HuH-7.5 (cell line): ENCODE measurements around the gene PNPLA2.

ENCODE experiments used
- DNase-seq: peaks from one replicate; pipeline ENCODE4 v3.0.0; 2011; ENCODE audit warnings: low spot score

Gene PNPLA2

DNA sequence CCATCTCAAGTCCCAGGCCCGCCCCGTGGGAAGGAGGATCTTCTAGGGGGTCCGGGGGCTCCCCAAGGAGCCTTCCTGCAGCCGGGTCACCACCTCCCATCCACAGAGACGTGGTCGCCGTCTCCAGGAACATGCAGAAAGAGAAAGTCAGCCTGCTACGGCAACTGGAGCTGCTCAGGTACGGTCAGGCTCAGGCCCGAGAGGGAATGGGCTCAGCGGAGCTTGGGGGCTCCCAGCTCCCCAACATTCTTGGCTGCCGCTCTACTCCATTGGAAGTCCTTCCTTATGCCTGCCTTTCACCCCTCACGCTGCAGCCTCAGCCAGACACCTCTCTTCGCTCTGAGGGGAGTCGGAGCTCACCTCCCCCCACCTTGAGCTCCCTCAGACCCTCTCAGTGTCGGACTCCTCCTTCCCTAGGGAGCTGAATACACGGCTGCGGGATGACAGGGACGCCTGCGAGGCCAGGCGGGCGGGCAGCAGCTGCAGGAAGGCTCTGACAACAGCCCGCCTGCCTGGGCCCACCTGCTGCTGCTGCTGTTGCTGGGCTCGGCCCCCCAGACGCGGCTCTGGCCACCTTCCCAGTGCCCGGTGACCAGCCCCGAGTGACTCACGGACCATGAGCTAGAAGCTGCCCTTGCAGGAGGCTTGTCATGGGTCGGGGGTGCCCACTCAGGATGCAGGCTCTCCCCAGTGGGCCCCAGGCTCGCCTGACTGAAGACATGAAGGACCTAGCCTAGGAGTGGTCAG lies 12.6 kb downstream of the PNPLA2 start:
- no peak for DNase-seq

GRCh38 chr11:831961-832528 lies 13.3 kb downstream of the PNPLA2 start:
- no peak for DNase-seq

DNA sequence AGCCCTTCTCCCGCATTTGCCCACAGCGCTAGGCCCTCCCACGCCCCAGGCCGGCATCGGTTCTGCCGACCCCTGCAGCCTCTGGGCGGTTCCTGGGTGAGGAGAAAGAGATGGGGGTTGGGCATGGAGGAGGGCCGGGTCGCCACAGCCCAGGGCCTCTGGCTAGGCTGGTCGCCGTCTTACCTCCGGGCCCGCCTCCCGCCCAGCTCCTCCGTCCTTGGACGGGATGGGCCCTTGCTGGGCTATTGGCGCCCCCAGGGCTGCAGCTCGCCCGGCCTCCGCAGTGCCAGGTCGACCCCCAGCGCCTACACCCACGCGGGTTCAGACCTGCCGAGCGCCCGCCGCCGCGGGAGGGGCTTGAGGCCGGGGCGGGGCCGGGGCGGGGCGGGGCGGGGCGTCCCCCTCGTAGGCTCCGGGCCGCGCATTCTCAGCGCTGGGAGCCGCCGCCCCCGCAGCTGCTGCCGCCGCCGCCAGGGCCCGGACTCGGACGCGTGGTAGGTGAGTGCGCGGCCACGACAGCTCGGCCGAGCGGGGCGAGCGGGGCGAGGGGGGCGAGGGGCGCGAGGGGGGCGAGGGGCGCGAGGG lies 13.9 kb downstream of the PNPLA2 start, which contains the start of gene CD151:
Gene CD151 (plus strand): TSS at position 424 of the 585 bp plus-strand sequence. CDS start 3,118 bp downstream, outside the sequence.
- no peak for DNase-seq

- no peak for DNase-seq
Measured at GRCh38 chr11:833114-833791, 14.5 kb downstream of the PNPLA2 start.

DNA sequence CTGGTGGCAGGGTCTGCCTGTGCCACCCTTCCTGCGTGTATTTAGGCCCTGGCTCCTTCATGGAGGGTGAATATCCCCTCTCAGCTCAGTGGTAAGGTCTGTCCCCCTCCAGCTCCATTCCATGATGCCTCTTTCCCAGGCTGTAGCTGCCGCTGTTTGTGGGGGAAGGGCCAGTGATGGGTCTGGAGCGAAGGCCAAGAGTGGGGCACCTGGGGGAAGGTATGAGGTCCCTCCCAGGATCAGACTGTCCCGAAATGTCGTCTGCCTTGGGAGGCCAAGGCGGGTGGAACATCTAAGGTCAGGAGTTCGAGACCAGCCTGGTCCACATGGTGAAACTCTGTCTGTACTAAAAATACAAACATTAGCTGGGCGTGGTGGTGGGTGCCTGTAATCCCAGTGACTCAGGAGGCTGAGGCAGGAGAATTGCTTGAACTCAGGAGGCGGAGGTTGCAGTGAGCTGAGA lies 15.2 kb downstream of the PNPLA2 start:
- no peak for DNase-seq

GRCh38 chr11:834371-835316 lies 15.9 kb downstream of the PNPLA2 start:
- DNase-seq: no peak

DNA sequence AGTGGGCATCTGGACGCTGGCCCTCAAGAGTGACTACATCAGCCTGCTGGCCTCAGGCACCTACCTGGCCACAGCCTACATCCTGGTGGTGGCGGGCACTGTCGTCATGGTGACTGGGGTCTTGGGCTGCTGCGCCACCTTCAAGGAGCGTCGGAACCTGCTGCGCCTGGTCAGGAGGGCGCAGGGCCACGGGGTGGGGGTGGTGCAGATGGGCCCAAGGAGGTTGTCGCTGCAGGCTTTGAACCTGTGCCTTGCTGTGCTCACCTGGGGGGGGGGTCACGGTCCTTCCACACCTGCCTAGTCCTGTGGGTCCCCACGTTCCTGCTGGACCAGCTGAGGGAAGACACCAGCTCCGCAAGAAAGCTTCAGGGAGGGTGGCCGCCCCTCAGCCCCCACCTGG lies 17.6 kb downstream of the PNPLA2 start:
- no peak for DNase-seq

DNA sequence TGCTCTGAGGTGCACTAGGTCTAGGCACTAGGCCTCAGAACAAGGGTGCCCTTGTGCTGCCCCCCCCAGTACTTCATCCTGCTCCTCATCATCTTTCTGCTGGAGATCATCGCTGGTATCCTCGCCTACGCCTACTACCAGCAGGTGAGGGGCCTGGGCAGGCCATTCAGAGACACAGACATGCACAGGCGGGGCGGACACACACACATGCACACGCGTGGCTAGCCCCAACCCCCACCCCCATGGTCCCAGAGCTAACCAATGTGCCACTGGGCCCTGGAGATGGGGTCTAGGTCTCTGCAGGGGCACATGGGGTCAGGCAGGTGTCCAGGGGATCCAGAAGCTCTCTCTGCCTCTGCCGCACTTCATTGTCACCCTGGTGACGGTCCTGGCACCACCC lies 18.0 kb downstream of the PNPLA2 start:
- DNase-seq: no peak

DNA sequence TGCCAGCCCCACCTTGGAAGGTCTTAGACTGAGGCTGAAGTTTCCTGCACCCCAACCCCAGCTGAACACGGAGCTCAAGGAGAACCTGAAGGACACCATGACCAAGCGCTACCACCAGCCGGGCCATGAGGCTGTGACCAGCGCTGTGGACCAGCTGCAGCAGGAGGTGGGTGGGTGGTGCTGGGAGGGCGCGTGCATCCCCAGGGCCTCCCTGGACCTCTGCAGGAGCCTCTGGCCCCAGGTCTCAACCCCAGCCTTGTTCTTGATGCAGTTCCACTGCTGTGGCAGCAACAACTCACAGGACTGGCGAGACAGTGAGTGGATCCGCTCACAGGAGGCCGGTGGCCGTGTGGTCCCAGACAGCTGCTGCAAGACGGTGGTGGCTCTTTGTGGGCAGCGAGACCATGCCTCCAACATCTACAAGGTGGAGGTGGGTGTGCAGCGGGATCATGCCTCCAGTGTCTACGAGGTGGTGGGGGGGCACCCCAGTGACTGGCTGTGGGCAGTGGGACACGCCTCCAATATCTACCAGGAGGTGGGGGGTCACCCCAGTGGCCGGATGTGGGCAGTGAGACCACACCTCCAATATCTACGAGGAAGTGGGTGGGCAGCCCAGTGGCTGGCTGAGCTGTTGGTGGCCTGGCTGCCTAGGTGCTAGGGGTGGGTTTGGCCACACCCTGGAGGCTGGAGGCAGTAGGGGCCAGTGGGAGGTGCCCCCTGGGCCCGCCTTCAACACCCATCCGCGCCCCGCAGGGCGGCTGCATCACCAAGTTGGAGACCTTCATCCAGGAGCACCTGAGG lies 18.7 kb downstream of the PNPLA2 start:
- DNase-seq: no peak

GRCh38 chr11:837990-838307 lies 19.2 kb downstream of the PNPLA2 start:
- no peak for DNase-seq

DNA sequence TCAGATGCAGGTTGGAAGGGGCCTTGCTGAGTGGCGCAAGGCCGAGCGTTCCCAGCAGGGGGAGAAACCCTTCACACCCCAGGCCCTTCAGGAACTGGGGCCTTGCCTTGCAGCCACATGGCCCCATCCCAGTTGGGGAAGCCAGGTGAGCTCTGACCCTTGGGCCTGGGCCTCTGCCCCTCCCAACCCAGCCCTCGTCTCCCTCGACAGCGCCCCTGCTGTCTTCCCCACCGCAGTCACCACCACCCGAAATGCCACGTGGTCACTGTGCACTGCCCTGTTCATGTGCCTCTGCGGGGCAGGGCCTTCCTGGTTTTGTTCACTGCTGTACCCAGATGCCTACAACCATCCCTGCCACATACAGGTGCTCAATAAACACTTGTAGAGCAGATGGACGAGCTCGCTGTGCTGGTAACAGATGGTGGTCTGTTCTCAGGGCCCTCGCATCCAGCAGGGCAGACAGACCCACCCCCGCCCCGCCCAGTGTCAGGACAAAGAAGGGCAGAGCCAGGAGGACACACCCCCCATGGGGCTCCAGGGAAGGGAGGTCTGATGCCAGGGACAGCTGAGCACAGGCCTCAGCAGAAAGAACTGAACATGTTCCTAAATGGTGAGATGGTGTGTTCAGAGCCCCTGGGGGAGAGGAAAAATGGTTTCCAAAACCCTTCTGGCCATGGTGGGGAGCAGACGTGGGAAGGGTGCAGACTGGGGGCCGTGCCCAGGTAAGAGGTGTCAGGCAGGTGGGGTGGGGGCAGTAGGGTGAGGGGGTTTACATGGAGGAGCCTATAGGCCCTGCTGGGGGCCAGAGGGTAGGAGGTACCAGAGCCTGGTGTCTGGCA lies 19.9 kb downstream of the PNPLA2 start:
- DNase-seq: no peak

DNA sequence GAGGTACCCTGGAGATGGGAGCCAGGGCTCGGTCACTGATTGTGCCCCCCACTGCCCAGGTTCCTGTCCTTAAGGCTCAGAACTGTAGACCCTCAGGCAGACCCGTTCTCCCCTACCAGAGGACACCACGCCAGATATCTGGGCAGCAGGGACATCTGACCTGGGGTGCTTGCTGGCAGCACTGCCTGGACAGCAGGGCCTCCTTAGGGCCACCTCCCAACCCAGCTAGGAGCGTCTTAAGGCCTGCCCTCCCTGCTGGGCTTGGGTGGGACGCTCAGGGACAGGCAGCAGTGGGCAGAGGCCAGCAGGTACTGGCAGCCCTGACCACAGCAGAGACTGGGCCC lies 20.5 kb downstream of the PNPLA2 start:
- DNase-seq: no peak

- DNase-seq: no peak
Measured at GRCh38 chr11:839875-840617, 21.3 kb downstream of the PNPLA2 start.

GRCh38 chr11:841981-842369 lies 23.3 kb downstream of the PNPLA2 start:
- no peak for DNase-seq

GRCh38 chr11:842370-843002 lies 23.8 kb downstream of the PNPLA2 start, which contains the start of the genes POLR2L and TSPAN4:
TSS of gene POLR2L (minus strand) at chr11:842529. CDS start at chr11:842508, 21 bp downstream.
TSS of gene TSPAN4 (plus strand) at chr11:842852. CDS start at chr11:850305, 7,453 bp downstream.
- peak; percentile 84 for DNase-seq

DNA sequence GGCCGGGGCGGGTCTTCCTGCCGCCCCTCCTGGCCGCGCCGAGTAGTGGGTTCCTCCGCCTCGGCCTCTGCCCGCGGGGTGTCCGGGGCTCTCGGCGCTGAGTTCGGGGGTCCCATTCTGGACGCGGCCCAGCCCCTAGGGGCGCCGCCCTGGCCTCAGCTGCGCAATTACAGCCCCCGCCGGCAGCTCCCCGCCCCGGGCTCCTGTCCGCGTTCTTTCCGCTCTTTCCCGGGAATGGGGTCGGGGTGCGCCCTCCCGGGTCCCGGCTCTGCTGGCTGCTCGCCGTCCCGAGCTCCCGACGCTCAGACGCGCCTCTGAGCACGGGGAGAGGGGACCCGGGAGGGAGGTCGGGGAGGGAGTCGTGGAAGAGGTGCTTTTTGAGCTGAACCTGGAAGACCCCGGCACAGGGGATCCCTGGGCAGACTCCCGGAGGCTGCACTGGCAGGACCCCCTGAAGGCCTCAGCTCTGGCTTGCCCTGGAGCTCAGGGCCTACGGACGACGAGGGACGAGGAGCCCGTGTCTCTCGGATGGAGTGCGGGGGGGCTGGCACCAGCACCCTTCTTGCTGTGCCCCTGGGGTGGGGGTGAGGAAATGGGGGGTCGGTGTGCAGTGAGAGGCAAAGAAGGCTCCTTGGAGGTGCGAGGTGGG lies 24.5 kb downstream of the PNPLA2 start:
- DNase-seq: no peak

DNA sequence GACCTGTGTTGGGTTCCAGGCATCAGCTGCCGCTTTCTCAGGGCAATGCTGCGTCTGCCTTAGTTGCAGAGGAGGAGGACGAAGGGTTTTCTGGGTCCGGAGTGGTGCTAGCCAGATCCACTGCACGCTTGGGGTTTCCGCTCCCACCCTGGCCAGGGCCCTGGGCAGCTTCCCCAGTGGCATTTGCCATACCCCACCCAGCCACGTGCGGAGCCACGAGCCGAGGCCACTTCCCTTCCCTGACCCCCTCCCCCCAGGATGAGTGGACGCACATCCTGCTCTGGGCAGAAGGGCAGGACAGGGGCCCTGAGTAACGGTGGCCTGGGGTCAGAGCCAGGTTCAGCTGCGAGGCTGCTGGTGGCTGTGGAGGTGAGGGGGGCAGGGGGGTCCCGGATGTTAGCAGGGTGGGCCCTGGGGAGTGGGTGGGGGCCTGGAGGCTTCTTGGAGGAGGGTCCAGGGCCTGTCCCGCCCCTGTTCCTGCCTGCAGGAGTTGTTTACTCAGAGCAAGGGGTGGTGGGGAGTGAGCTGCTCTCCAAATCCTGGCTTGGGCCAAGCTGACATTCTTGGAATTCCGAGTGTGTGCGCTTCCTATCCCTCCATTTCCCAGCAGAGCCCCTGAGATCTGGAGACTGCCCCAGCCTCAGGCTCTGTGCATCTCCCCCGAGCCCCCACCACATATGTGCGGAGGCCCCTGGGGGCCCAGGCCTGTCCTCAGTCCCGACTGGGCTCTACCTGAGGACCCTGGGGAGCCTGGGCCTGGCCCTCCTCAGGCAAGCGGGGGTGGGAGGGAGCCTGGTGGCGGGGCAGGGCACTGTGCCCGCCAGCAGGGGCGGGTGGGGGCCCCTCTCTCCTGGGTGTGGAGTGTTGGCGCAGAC lies 25.3 kb downstream of the PNPLA2 start:
- DNase-seq: peak; percentile 94
